ENCODE measurements around the gene SFTPB.

DNA sequence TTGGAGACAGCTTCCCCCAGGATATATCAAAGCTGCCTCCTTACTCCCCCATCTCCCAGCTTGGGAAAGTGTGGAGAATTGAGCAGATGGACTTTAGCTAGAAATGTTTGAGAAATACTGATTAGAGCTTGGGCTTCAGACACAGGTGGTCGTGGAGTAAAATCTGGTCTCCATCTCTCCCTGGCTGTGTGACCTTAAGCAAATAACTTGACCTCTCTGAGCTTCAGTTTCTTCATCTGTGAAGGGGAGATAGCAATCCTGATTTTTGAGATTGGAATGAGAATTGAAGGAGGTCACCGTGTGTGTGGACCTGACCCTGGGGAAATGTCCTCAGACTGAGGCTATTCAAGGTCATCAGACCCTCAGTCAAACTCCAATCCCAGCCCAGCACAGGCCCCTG, 29.7 kb upstream of the SFTPB start:
- TF ChIP-seq POLR2A (IDR thresholded peaks at IDR 0.05) (no peak), POLR2AphosphoS5 (IDR thresholded peaks at IDR 0.05) (no peak)
- TF ChIP-seq, protein P1, sequence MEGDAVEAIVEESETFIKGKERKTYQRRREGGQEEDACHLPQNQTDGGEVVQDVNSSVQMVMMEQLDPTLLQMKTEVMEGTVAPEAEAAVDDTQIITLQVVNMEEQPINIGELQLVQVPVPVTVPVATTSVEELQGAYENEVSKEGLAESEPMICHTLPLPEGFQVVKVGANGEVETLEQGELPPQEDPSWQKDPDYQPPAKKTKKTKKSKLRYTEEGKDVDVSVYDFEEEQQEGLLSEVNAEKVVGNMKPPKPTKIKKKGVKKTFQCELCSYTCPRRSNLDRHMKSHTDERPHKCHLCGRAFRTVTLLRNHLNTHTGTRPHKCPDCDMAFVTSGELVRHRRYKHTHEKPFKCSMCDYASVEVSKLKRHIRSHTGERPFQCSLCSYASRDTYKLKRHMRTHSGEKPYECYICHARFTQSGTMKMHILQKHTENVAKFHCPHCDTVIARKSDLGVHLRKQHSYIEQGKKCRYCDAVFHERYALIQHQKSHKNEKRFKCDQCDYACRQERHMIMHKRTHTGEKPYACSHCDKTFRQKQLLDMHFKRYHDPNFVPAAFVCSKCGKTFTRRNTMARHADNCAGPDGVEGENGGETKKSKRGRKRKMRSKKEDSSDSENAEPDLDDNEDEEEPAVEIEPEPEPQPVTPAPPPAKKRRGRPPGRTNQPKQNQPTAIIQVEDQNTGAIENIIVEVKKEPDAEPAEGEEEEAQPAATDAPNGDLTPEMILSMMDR (IDR thresholded peaks at IDR 0.05), result no peak
